Measurements from ENCODE around the gene PRKD1.

DNA sequence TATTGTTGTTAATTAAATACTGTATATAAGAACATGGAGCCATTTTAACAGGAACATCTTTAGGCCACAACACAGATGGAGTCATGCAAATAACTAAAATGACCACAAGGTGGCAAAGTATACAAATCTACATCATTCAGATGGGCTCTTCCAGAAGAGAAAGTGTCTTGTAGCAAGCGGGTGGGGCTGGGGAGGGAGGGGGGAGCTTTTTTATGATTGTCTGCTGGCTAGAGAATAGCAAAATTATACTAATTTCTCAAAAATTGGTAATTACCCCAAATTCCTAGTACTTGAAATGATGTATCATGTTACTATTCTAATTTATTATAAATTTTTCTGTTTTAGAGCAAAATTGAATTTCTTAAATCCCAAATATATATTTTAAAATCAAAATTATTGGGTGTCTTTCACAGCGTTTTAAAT lies 378.7 kb downstream of the PRKD1 start:
- TF ChIP-seq, protein P1, sequence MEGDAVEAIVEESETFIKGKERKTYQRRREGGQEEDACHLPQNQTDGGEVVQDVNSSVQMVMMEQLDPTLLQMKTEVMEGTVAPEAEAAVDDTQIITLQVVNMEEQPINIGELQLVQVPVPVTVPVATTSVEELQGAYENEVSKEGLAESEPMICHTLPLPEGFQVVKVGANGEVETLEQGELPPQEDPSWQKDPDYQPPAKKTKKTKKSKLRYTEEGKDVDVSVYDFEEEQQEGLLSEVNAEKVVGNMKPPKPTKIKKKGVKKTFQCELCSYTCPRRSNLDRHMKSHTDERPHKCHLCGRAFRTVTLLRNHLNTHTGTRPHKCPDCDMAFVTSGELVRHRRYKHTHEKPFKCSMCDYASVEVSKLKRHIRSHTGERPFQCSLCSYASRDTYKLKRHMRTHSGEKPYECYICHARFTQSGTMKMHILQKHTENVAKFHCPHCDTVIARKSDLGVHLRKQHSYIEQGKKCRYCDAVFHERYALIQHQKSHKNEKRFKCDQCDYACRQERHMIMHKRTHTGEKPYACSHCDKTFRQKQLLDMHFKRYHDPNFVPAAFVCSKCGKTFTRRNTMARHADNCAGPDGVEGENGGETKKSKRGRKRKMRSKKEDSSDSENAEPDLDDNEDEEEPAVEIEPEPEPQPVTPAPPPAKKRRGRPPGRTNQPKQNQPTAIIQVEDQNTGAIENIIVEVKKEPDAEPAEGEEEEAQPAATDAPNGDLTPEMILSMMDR (IDR thresholded peaks at IDR 0.05), result peak; percentile 52 to 66 (median 55)
- no peak for TF ChIP-seq POLR2A (IDR thresholded peaks at IDR 0.05)

Data from right lobe of liver (tissue), 4 donors.